HCEC 1CT (cell line): ENCODE results near the gene HOXD11.

Experiments used
- DNase-seq: peaks from one replicate; pipeline ENCODE4 v3.0.0-alpha.2; 2017

The HOXD11 gene

DNA sequence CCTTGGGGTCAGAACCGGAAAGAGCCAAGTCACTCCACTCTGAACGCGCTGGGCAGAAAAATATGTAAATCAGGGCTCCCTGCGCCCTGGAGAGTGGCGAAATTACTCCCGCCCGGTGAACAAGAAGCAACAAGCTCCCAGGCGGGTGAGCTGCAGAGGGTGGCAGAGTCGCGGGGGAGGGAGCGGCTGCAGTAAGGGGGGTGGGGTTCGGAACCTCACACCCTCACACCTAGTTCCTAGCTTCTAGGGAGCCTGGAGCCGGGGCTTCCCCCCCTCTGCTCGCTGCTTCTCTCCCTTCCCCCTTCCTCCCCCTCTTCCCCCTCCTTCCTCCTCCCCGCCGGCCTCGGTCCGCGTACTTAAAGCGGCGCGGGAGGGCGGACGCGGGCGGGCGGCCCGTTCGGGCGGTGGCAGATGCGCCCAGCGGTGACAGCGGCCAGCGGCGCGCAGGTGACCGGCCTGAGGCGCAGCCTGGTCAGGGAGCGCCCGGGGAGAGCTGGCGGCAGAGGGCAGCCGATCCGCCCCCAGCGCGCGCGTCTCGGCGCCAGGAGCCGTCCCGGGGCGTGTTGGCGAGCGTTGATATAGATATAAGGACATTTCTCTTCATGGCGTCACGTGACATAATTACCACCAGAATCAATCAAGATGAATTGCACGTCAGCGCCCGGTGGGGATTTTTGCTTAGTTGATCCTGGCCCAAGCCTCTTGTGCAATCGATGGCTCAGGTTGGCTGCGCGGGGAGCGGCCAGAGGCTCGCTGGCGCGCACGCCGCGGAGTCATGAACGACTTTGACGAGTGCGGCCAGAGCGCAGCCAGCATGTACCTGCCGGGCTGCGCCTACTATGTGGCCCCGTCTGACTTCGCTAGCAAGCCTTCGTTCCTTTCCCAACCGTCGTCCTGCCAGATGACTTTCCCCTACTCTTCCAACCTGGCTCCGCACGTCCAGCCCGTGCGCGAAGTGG is at the start of gene HOXD11:
Gene HOXD11 (plus strand): TSS at position 700 of the 959 bp plus-strand sequence. CDS start 76 bp downstream, at position 776.
- no peak for DNase-seq

- DNase-seq = no peak
Observed at GRCh38 chr2:176063958-176064357, 43.1 kb upstream of the HOXD11 start.

DNA sequence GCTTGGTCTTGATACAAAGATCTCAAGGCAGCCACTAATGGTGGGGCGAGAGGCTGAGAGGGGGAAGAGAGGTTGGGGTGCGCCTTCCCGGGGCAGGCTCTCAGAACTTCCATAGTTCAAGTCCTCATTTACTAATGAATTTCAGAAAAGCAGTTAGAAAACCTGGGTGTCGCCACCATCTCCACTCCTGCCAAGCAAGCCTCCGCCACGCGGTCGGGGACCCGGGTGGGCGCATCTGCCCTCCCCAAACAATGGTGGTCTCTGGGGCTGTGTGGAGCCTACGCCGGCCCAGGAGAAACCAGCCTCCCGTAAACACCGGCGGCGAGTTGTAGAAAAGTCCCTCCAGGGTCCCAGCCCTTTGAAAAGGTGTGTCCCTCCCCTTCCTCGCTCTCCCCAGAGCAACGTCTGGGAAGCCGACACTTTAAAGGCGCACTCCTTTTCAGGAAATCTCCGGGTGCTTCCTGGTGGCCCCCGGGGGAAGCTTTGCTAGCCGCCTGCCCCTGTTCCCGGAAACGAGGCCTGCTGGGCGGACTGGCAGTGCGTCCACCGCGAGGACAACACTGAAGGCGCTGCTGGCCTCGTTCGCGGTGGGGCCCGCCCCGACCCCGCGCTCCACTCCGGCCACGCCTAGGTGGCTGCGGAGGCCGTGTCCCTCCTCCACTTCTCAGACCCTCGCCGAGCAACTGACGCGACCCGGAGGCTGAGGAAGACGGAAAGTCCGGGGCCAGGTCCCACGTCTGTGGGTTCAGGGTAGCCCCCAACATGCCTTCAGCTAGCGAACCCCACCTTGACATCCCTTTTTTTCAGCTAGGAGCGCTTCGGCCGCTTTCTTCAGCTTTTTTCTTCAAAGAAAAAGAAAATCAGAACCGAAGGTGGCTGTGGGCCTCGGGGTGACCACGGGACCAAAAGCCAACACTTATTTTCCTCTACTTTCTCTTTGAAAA is 40.2 kb upstream of the HOXD11 start:
- no peak for DNase-seq

- no peak for DNase-seq
Observed at GRCh38 chr2:176067589-176068418, 39.3 kb upstream of the HOXD11 start.

DNA sequence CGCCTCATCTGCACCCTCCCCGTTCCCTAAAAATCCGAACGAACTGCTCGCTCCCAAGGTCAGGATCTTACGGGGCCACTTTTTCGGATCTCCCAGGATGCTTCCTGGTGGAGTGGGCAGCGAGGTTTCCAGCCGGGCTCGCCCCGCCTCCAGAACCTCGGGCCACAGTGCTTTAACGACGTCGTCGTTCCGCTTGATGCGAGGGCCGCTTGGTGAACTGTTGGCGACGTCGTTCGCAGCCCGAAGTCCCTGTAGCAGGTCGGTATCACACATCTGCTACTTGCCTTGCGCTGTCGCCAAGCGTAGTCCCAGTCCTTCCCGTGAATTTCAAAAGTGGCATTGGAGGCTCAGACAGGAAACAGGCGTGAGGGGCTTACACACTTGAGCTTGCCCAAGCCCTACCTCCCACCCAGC is 38.7 kb upstream of the HOXD11 start:
- no peak for DNase-seq

DNA sequence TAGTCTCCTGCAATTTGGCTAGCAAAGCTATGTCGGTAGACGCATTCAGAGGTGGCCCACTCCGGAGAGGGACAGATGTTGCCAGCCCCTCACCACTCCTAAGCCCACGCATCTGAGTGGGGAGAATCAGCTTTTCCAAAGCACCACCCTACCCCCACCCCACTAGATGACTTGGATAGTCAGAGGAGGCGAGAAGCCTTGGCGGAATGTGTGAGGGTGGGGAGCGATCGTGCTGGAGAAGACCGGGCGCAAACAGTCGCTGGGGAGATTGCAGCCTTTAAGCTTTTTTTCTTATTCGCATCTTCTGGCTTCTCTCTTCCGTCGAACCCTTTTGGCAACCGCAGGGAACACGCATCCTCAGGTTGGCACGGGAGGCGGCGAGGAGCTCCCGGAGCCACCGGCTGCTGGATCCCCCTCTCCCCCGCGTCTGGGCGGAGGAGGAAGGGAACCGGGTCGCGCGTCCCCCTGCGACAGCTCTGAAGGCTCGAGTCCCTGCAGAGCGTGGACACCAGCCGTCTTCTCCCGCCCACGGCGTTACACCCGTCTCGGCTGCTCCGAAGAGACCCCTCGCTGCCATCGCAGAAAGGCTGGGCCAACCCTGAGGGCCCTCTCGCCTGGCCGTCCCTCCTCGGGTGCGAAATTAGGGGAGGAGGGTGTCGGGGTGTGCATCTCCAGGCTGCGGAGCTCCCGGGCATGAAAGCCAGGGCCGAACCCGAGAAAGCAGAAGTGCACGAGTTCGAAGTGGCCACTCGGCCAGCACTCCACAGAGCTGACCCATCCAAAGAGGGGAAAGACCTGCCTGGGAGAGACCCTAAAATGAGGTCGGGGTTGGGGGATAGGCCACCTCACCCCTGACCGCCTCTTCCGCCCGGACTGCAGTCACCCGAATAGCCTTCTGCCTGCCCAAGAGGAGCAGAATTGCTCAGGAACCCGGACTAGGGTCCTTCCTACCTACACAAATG is 35.5 kb upstream of the HOXD11 start:
- no peak for DNase-seq

DNA sequence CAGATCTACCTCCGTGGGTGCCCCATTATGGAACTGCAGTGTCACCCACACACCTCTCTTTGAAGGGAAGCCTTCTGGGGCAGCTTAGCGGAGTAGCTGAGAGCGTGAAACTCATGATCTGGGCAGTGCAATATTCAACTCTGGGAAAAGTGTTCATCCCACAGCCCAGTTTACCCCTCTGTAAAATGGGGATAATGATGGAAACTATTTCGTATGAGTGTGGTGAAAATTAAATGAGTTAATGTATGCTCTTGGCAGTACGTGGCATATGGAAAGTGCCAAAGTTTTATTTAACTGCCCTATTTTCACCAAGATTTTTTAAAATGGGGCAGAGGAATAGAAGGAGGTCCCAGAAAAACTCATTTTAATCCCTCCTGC is 34.8 kb upstream of the HOXD11 start:
- no peak for DNase-seq

DNA sequence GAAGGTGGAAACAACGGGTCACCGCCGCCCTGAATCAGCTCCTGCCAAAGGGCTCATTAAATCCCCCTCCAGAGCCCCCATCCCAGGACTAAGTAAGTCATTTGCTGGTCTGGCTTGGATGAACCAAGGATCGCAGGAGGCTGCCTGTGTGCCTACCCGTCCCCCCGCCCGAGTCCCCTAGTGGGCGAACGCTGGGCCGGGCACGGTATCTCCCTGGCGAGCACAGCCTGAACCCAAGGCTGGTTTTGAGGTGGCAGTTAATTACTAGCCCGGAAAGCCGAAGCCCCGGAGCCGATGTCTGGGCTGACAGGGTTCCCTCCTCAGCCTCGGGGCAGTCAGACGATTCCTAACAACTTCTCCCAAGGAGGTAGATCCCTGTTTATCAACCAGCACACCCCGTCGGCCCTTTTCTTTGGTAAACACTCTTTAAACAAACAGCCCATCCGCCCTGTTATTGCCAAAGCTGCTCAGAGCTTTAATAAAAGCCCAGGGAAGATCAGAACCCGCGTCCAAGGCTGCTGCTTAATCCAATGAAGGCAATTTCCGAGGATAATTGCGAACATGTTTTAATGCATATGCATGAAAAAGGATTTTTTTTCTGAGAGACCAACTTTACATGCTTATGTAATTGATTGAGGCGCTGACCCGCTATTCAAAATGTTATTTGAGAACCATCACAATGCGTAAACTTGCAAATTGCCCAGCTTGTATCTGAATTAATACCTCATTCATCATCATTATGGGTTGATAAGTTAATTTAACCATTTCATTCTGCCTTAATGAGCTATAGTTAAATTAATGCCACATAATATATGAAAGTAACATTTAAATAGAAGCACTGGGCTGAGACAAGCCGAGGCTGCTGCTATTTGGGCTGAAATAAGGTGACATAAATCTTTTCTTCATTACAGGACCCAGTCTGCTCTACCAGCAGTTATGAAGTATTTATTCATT is 33.9 kb upstream of the HOXD11 start:
- no peak for DNase-seq

DNA sequence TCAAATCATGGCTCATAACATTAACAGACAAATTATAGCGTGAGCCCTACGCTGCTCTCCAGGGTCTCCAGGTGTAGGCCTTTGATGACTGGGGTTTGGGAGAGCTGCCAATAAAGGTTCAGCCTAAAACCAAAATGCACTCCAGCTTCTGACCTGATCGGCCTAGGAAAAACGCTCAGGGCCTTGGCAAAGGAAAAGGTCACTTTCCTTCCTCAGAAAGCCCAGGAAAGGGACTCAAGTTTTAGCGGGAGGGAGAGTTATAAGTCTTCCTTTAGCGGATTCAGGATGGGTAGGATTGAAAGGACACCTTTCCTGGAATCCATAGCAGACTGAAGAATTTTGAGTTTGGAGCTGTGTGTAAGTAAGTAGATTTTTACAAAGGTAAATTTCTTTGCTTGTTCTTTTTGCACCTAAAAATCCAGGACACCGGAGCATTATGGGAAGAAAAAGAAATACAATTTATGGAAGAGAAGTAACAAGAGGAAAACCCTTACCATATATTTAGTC is 32.1 kb upstream of the HOXD11 start:
- DNase-seq = no peak

DNA sequence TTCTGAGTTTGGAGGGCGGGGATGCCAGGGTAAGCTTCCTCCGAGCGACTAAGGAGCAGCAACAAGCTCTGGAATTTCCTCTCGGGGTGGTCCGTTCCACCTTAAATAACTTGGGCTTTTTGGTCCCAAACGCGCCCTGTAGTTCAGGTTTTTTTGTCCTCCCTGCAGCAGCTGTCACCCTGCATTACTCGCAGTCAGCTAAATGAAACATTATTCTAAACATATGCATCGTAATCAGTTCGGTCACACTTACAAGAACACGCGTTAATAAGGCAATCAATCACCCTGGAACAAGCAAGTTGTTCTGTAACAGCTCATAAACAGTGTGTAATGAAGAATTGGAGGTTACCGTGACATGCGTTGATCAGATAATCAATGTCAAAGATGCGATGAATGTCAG is 31.6 kb upstream of the HOXD11 start:
- DNase-seq = no peak

DNA sequence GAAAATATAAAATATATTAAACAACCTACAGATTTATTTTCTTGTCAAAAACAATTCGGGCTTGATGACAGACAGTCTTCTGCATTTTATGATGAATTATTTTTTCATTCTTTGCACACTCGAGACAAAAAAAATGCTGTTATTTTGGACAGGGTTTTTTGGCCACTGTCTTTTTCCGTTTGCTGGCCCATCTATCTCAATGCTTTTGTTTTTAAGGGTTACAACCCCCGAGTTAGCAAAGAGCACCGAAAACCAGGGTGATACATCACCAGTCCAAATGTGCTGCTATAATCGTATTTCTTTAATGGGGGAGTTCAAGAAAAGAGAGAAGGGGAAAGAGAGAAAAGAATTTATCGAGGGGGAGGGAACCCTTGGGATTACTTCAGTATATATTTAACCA is 31.0 kb upstream of the HOXD11 start:
- no peak for DNase-seq

GRCh38 chr2:176076796-176077195 is 30.3 kb upstream of the HOXD11 start:
- no peak for DNase-seq

DNA sequence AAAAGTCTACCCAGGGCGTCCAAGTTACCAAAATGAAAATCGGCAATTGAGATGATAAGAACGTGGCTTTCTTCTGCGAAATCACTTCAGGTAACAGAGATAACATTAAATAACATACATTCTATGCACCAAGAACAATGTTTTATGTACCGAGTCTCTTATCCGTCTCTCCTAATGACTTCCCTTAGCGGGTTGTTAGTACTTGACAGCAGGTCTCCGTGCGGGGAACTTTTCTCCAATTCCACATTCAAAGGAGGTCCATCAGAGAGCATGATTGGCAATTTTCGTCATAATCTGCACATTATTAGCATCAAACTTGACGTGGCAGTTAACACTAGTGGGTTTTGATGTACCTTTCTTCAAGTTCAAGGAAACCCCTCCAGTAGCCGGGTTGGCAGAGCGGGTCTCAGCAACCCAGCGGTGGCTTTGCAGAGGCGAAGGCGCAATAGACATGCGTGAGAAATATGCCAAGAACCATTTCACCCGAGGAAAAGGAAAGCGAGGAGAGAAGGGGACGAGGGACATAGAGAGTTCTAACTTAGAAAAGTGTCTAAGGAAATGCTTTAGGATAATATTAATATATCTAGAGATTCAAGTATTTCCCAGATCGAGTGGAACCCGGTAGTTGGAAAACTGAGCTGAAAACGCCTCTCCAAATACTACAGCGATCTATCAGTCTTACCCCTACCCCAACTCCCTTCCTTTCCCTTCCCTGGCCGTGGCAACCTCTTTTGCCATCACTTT is 28.4 kb upstream of the HOXD11 start:
- no peak for DNase-seq

- DNase-seq = no peak
Observed at GRCh38 chr2:176079285-176079830, 27.7 kb upstream of the HOXD11 start.

- no peak for DNase-seq
Observed at GRCh38 chr2:176079831-176080539, 27.1 kb upstream of the HOXD11 start.

DNA sequence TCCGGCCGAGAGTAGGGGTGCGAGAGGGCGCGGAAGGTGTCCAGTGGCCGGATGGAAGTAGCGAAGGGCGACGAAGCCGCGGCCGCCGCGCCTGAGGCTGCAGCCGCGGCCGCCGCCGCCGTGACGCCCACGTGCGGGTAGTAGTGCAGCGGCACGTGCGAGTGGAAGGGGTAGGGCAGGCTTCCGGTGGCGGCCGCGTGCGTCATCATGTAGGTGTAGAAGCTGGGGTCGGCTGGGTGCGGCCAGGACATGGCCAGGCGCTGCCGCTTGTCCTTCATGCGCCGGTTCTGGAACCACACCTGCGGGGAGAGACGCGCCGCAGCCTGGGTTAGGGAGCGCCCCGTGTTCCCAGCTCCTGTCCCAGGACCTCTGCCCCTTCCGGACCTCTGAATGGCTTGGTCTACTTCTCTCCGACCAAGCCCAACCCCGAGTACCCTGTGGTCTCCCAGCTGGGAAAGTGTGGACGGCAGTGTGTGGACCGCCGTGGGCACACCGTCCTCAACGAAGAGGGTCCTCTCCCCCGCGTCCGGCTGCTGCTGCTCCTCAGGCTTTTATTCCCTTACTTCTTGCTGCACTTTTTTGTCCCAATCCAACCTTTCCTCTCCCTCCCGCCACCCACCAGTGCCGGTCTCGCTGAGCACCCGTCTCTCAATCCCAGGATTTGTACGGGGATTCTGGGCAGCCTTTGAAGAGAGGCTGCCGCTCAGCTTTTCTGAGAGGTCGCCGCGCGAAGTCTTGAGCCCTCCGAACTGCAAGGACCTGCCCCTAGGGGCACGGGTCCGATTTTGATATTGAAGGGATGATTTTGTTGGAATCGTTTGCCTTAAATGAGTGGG is 26.3 kb upstream of the HOXD11 start:
- DNase-seq = no peak

GRCh38 chr2:176081376-176081836 is 25.7 kb upstream of the HOXD11 start:
- no peak for DNase-seq
